ENCODE results near the gene ANKZF1. TPM values are rescaled to one million over a fixed set of nuclear protein-coding genes. Genes with fewer than 3 reads are reported as not detected.
A peak's percentile ranks its signal among the peaks of the same experiment; 100 is the strongest.

The ANKZF1 gene
- total RNA-seq, 4 donors from 2014 or later, result 20.4 to 34.1 (median 27.6) TPM

- intact Hi-C loops (cut with DNase I), result no loop called here
- 11% methylated on average over 9 of the region's 9 CpGs for WGBS
- no peaks in the 10 kb centered on the region for H3K27me3 ChIP-seq
- TF ChIP-seq CTCF (IDR thresholded peaks at IDR 0.05), result no peak
- no peaks in the 10 kb centered on the region for H3K9me3 ChIP-seq
- H3K4me1 ChIP-seq, result peaks cover 39 to 61% (median 57%) of the 10 kb centered on the region in 4 donors
- H3K36me3 ChIP-seq, result peaks cover 10 to 34% (median 32%) of the 10 kb centered on the region in 4 donors
- peak overlapping the region; percentile 74 to 89 (median 85) for H3K4me3 ChIP-seq
- peak overlapping the region; percentile 96 to 98 (median 98) for H3K27ac ChIP-seq (replicated peaks in 1 of 4)
- no peak for DNase-seq (ENCODE audit: extremely low spot score)
Measured at GRCh38 chr2:219278655-219279150, 49.1 kb downstream of the ANKZF1 start.

GRCh38 chr2:219279151-219279915, 49.7 kb downstream of the ANKZF1 start, which contains the start of gene DNAJB2:
Gene DNAJB2 (plus strand): TSS chr2:219279366. CDS start chr2:219279834, 468 bp downstream.
- WGBS, result 1% methylated on average over 10 of the region's 65 CpGs
- H3K4me3 ChIP-seq, result peak within 1 kb of the TSS; percentile 74 to 89 (median 85)
- H3K9me3 ChIP-seq, result no peaks in the 10 kb centered on the region
- TF ChIP-seq CTCF (IDR thresholded peaks at IDR 0.05) (peak in 2 of 3 experiments; percentile 2 to 10), POLR2A (IDR thresholded peaks at IDR 0.05; ENCODE audit: low read depth) (peak; percentile 85), EP300 (IDR thresholded peaks at IDR 0.05) (peak; percentile 57), POLR2AphosphoS5 (IDR thresholded peaks at IDR 0.05) (peak; percentile 95 to 96)
- peak within 1 kb of the TSS; percentile 96 to 98 (median 98) for H3K27ac ChIP-seq (replicated peaks in 1 of 4)
- DNase-seq (ENCODE audit: extremely low spot score), result peak; percentile 99
- H3K4me1 ChIP-seq, result peaks cover 32 to 55% (median 51%) of the 10 kb centered on the region in 4 donors
- peaks cover 16 to 40% (median 38%) of the 10 kb centered on the region in 4 donors for H3K36me3 ChIP-seq
- intact Hi-C loops (cut with DNase I), result no loop called here
- H3K27me3 ChIP-seq, result no peaks in the 10 kb centered on the region

- intact Hi-C loops (cut with DNase I), result no loop called here
- WGBS, result 33% methylated on average over 12 of the region's 12 CpGs
- DNase-seq (ENCODE audit: extremely low spot score), result no peak
Measured at GRCh38 chr2:219279916-219280516, 50.4 kb downstream of the ANKZF1 start.

GRCh38 chr2:219280651-219281050, 51.0 kb downstream of the ANKZF1 start:
- DNase-seq (ENCODE audit: extremely low spot score), result no peak
- H3K4me3 ChIP-seq, result no peak overlapping the region

More at GRCh38 chr2:219279916-219280516, 50.4 kb downstream of the ANKZF1 start:
- Histone ChIP-seq H3K27me3 (no peaks in the 10 kb centered on the region), H3K27ac (replicated peaks in 1 of 4) (peak overlapping the region; percentile 96 to 98 (median 98)), H3K36me3 (peaks cover 23 to 47% (median 45%) of the 10 kb centered on the region in 4 donors), H3K4me1 (peaks cover 31 to 58% (median 51%) of the 10 kb centered on the region in 4 donors), H3K4me3 (peak overlapping the region; percentile 74 to 89 (median 85)), H3K9me3 (no peaks in the 10 kb centered on the region)
- TF ChIP-seq EP300 (IDR thresholded peaks at IDR 0.05) (no peak), CTCF (IDR thresholded peaks at IDR 0.05) (no peak), POLR2A (IDR thresholded peaks at IDR 0.05; ENCODE audit: low read depth) (no peak), POLR2AphosphoS5 (IDR thresholded peaks at IDR 0.05) (no peak)

More at GRCh38 chr2:219280651-219281050, 51.0 kb downstream of the ANKZF1 start:
- 98% methylated on average over 4 of the region's 4 CpGs for WGBS
- peaks cover 31 to 64% (median 55%) of the 10 kb centered on the region in 4 donors for H3K4me1 ChIP-seq
- no peaks in the 10 kb centered on the region for H3K27me3 ChIP-seq
- TF ChIP-seq POLR2AphosphoS5 (IDR thresholded peaks at IDR 0.05) (no peak), POLR2A (IDR thresholded peaks at IDR 0.05; ENCODE audit: low read depth) (no peak), CTCF (IDR thresholded peaks at IDR 0.05) (no peak), EP300 (IDR thresholded peaks at IDR 0.05) (no peak)
- peak overlapping the region; percentile 96 to 98 (median 98) for H3K27ac ChIP-seq (replicated peaks in 1 of 4)
- H3K36me3 ChIP-seq, result peaks cover 23 to 54% (median 51%) of the 10 kb centered on the region in 4 donors
- no peaks in the 10 kb centered on the region for H3K9me3 ChIP-seq
- intact Hi-C loops (cut with DNase I), result no loop called here
